Neuronal stem cell (in vitro differentiated cells): Measurements from ENCODE around the gene IFNA14.
"Not testable (repeated sequence)": the region's sequence is repeated elsewhere in the genome, so short reads cannot be mapped to it uniquely, and the experiment has no call there.

Source experiments
- DNase-seq: peaks from one replicate; pipeline ENCODE4 v3.0.0-alpha.2; 2013; ENCODE audit warnings: low spot score
- H2AFZ ChIP-seq: one replicate; pipeline ENCODE4 v1.6.1; 2013; ENCODE audit warnings: mild to moderate bottlenecking, low read length, inconsistent platforms
- H2AK5ac ChIP-seq: 2 replicates; pipeline ENCODE4 v1.6.1; 2013; ENCODE audit warnings: low read depth, mild to moderate bottlenecking, inconsistent platforms, low read length, moderate library complexity, mixed read lengths
- H2BK120ac ChIP-seq: 2 replicates; pipeline ENCODE4 v1.6.1; 2013; ENCODE audit warnings: low read depth, mild to moderate bottlenecking, inconsistent platforms, low read length, moderate library complexity, mixed read lengths
- H2BK12ac ChIP-seq: one replicate; pipeline ENCODE4 v1.6.1; 2013; ENCODE audit warnings: low read length, inconsistent platforms
- H2BK15ac ChIP-seq: 2 replicates; pipeline ENCODE4 v1.6.1; 2013; ENCODE audit warnings: mild to moderate bottlenecking, low read length, inconsistent platforms, mixed read lengths
- H2BK5ac ChIP-seq: one replicate; pipeline ENCODE4 v1.6.1; 2013; ENCODE audit warnings: inconsistent platforms, mild to moderate bottlenecking, low read length, moderate library complexity
- H3K14ac ChIP-seq: one replicate; pipeline ENCODE4 v1.6.1; 2013; ENCODE audit warnings: low read length, inconsistent platforms
- H3K18ac ChIP-seq: 2 replicates; pipeline ENCODE4 v1.6.1; 2013; ENCODE audit warnings: low read length, inconsistent platforms
- H3K23ac ChIP-seq: 2 replicates; pipeline ENCODE4 v1.6.1; 2013; ENCODE audit warnings: low read depth, mild to moderate bottlenecking, mixed read lengths, low read length, inconsistent platforms; ENCODE audit not compliant: poor library complexity
- H3K27ac ChIP-seq: replicated peaks from 3 replicates; pipeline ENCODE4 v1.5.1; 2013; ENCODE audit warnings: low read length, inconsistent platforms
- H3K27me3 ChIP-seq, 3 experiments: 2 replicates each; pipeline ENCODE4 v1.6.1; 2013; ENCODE audit warnings: low read length in 3 of 3, mild to moderate bottlenecking in 2 of 3, inconsistent platforms in 1 of 3, low read depth in 1 of 3, mixed read lengths in 1 of 3, moderate library complexity in 1 of 3; ENCODE audit not compliant: control insufficient read depth in 3 of 3, insufficient read depth in 3 of 3
- H3K36me3 ChIP-seq, 2 donors: replicated peaks in 1 of 2; 2 replicates each; pipeline ENCODE4 v1.6.1; 2013; ENCODE audit warnings: low read length in 2 of 2; ENCODE audit not compliant: control insufficient read depth in 2 of 2, insufficient read depth in 2 of 2
- H3K4ac ChIP-seq: 2 replicates; pipeline ENCODE4 v1.6.1; 2013; ENCODE audit warnings: inconsistent platforms, mild to moderate bottlenecking, low read length, moderate library complexity
- H3K4me1 ChIP-seq, 2 donors: 1 replicate in 1 of 2; 2 replicates in 1 of 2; pipeline ENCODE4 v1.6.1; 2013; ENCODE audit warnings: low read length in 2 of 2, low read depth in 1 of 2; ENCODE audit not compliant: control insufficient read depth in 2 of 2, insufficient read depth in 1 of 2
- H3K4me2 ChIP-seq: one replicate; pipeline ENCODE4 v1.6.1; 2013; ENCODE audit warnings: mild to moderate bottlenecking, low read length, inconsistent platforms; ENCODE audit not compliant: insufficient read depth, poor library complexity, severe bottlenecking
- H3K4me3 ChIP-seq, 2 donors: 2 replicates each; pipeline ENCODE4 v1.5.1; 2013; ENCODE audit warnings: low read length in 2 of 2, mild to moderate bottlenecking in 2 of 2, inconsistent platforms in 1 of 2, moderate library complexity in 1 of 2
- H3K79me1 ChIP-seq: one replicate; pipeline ENCODE4 v1.6.1; 2013; ENCODE audit warnings: low read depth, mild to moderate bottlenecking, inconsistent platforms, low read length, moderate library complexity
- H3K9ac ChIP-seq: one replicate; pipeline ENCODE4 v1.6.1; 2013; ENCODE audit warnings: mild to moderate bottlenecking, low read depth, low read length, inconsistent platforms; ENCODE audit not compliant: poor library complexity
- H3K9me3 ChIP-seq, 2 donors: replicated peaks in 1 of 2; 2 replicates each; pipeline versions ENCODE3 to v1.6.1; 2013; ENCODE audit warnings: low read length in 2 of 2, mild to moderate bottlenecking in 2 of 2, inconsistent platforms in 1 of 2, low read depth in 1 of 2, mixed read lengths in 1 of 2, moderate library complexity in 1 of 2; ENCODE audit not compliant: control insufficient read depth in 2 of 2, insufficient read depth in 1 of 2
- H4K8ac ChIP-seq: one replicate; pipeline ENCODE4 v1.6.1; 2013; ENCODE audit warnings: low read depth, mild to moderate bottlenecking, inconsistent platforms, low read length, moderate library complexity
- H4K91ac ChIP-seq: one replicate; pipeline ENCODE4 v1.6.1; 2013; ENCODE audit warnings: low read length, low read depth, mild to moderate bottlenecking, inconsistent platforms; ENCODE audit not compliant: poor library complexity
- WGBS, 2 donors: extraction: QIAGEN DNeasy Blood & Tissue Kit; methylation state at CpG; one replicate each; pipeline ENCODE4 v1.1.7; 2013; ENCODE audit warnings: missing lambda C conversion rate in 2 of 2, mixed read lengths in 1 of 2; ENCODE audit not compliant: insufficient read length in 2 of 2, insufficient replicate concordance in 1 of 2; ENCODE audit errors: extremely low coverage in 2 of 2; 5-methylcytosine and 5-hydroxymethylcytosine counted together

The IFNA14 gene

DNA sequence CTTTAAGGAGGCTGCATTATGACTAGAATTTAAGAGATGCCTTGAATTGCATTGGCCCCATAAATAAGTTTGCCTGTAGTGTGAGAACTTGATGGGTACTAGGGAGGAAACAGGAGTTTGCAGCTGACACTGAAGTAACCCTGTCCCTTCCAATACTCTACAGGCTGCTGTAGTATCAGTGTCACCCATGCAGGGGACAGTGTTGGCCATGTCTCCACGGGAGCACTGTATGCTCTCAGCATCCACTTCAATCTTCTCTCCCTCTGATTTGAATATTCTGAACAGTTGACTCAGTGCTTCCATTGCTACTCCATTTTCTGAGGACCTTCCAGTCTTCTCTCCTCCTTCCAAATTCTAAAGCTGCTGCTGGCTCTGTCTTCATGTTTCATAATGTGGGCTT lies 11.4 kb upstream of the IFNA14 start:
- no peak overlapping the region for H2BK5ac ChIP-seq
- H2BK12ac ChIP-seq = no peak overlapping the region
- H4K91ac ChIP-seq = no peak overlapping the region
- no peak overlapping the region for H3K18ac ChIP-seq
- no peaks in the 10 kb centered on the region for H3K9me3 ChIP-seq
- no peak overlapping the region for H4K8ac ChIP-seq
- no peaks in the 10 kb centered on the region for H3K79me1 ChIP-seq
- no peak overlapping the region for H3K23ac ChIP-seq
- no CpG with 5 or more reads among the region's 1 CpG for WGBS, 2 donors
- peaks cover 0 to 2% (median 0%) of the 10 kb centered on the region in 3 experiments for H3K27me3 ChIP-seq
- H2BK120ac ChIP-seq = no peak overlapping the region
- H3K9ac ChIP-seq = no peak overlapping the region
- H3K4me3 ChIP-seq = no peak overlapping the region
- H3K4me2 ChIP-seq = no peak overlapping the region
- DNase-seq = no peak
- H2BK15ac ChIP-seq = no peak overlapping the region
- peaks cover 0 to 5% of the 10 kb centered on the region in 2 donors for H3K4me1 ChIP-seq
- H3K36me3 ChIP-seq = no peaks in the 10 kb centered on the region
- H2AFZ ChIP-seq = no peak overlapping the region
- no peak overlapping the region for H3K4ac ChIP-seq
- H3K14ac ChIP-seq = no peak overlapping the region
- no peak overlapping the region for H2AK5ac ChIP-seq
- no peak overlapping the region for H3K27ac ChIP-seq

DNA sequence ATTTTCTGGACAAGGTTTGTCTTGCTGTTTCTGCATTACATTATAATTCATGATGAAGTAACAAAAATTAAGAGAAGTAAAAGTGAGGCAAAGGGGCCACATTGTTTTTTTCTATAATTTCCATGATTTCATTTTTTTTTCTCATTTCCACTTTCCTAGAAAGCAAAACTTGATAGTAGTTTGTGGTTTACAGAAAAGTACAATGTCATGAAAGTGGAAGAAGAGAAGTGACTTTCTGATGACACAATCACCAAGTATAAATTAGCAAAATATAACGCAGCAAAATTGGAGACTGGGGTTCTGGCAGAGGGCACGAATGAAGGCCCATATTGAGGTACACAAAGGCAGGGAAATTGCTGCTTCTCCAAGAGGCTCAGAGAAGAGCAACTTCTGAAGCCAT lies 5.0 kb upstream of the IFNA14 start:
- no peak overlapping the region for H3K23ac ChIP-seq
- H3K27ac ChIP-seq = no peak overlapping the region
- H2AK5ac ChIP-seq = no peak overlapping the region
- no CpG with 5 or more reads among the region's 2 CpGs for WGBS, 2 donors
- H2BK12ac ChIP-seq = no peak overlapping the region
- no peaks in the 10 kb centered on the region for H3K9me3 ChIP-seq
- H3K9ac ChIP-seq = no peak overlapping the region
- H3K4ac ChIP-seq = no peak overlapping the region
- no peaks in the 10 kb centered on the region for H3K4me1 ChIP-seq
- no peak overlapping the region for H4K91ac ChIP-seq
- no peak overlapping the region for H4K8ac ChIP-seq
- H2BK5ac ChIP-seq = no peak overlapping the region
- H3K79me1 ChIP-seq = no peaks in the 10 kb centered on the region
- H2BK120ac ChIP-seq = no peak overlapping the region
- H3K4me3 ChIP-seq = no peak overlapping the region
- DNase-seq = no peak
- H3K18ac ChIP-seq = no peak overlapping the region
- no peaks in the 10 kb centered on the region for H3K36me3 ChIP-seq
- no peak overlapping the region for H3K4me2 ChIP-seq
- H3K14ac ChIP-seq = no peak overlapping the region
- H2BK15ac ChIP-seq = no peak overlapping the region
- no peak overlapping the region for H2AFZ ChIP-seq
- no peaks in the 10 kb centered on the region for H3K27me3 ChIP-seq

DNA sequence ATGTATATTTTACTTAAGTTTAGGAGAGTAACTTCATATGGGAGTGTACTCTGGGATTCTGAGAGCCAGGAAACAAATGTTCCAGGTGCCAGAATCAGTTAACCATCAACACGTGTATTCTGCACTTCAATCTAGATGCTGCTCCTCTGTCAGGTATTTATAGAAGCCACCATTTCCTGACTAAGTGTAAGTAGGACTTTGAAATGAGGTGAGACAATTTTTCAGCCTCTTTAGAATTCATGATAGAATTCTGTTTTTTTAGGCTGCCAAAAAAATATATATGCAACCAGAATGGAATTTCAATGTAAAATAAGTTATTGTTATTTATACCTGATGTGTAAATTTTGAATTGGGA lies 3.5 kb downstream of the IFNA14 start:
- not testable (repeated sequence) for H2BK15ac ChIP-seq, DNase-seq, H4K91ac ChIP-seq, H3K27me3 ChIP-seq, H3K4ac ChIP-seq, H4K8ac ChIP-seq, H3K18ac ChIP-seq, H3K9ac ChIP-seq, H3K4me1 ChIP-seq, H3K23ac ChIP-seq, H2BK5ac ChIP-seq, H2BK12ac ChIP-seq, H3K4me2 ChIP-seq, H3K9me3 ChIP-seq, H2AFZ ChIP-seq, H3K27ac ChIP-seq, H2AK5ac ChIP-seq, H2BK120ac ChIP-seq, H3K36me3 ChIP-seq, H3K4me3 ChIP-seq, H3K79me1 ChIP-seq, H3K14ac ChIP-seq
- WGBS, 2 donors = no CpG with 5 or more reads among the region's 1 CpG

DNA sequence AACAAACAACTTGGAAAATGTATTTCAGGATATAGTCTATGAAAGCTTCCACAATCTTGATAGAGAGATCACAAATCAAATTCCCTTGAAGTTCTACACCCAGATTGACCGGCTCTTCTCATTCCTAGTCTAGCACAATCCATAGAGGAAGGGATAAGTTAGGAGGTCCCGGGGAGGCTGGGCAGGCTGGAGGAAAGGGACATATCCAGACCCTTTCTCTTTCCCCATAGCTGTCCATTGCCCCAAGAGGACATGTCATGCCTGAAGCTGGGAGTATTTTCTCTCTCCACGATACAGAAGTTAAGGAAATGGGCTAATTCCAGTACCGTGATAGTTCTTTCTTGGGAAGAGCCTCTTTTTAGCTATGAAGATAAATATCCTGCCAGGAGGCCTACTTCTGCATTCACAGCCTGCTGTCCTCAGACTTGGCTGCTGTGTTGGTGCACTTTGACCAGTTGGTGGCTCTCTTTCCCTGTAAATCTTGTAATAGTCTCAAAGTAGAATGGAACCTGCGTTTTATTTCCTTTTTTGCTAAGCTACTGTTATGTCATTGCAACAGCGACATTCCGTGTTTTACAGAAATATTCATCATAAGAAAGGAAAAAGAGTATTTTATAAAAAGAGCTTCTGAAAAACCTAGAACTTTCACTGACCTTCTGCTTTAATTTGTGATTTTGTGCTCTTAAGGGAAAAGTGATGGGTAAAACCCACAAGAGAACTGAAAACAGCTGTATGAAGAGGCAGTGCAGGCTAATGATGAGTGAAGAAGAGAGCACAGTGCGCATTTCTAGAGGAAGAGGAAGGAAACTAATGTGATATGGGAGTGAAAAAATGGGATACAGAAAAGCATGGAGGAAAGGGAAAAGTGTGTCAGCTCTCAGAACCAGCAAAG lies 4.1 kb downstream of the IFNA14 start:
- peak; percentile 20 for DNase-seq
- not testable (repeated sequence) for H3K14ac ChIP-seq, H3K4me1 ChIP-seq, H3K18ac ChIP-seq, H4K91ac ChIP-seq, H2BK120ac ChIP-seq, H3K4ac ChIP-seq, H3K79me1 ChIP-seq, H2AFZ ChIP-seq, H2BK5ac ChIP-seq, H3K4me2 ChIP-seq, H2BK15ac ChIP-seq, H3K9me3 ChIP-seq, H2AK5ac ChIP-seq, H3K4me3 ChIP-seq, H3K27ac ChIP-seq, H2BK12ac ChIP-seq, H3K9ac ChIP-seq, H3K23ac ChIP-seq, H4K8ac ChIP-seq, H3K36me3 ChIP-seq, H3K27me3 ChIP-seq
- WGBS, 2 donors = no CpG with 5 or more reads among the region's 8 CpGs
